GM12878 (cell line): ENCODE measurements around the gene ZCCHC2. TPM values are rescaled to one million over a fixed set of nuclear protein-coding genes. Genes with fewer than 3 reads are reported as not detected.

ENCODE experiments used
- BHLHE40 ChIP-seq, 2 experiments: fragments of 450-650 bp in 1 of 2; IDR thresholded peaks; 2 replicates each; pipeline ENCODE4 v1.6.1; 2011 to 2017; ENCODE audit warnings: low read depth in 2 of 2, borderline replicate concordance in 1 of 2, improper control_type of control experiment in 1 of 2, low read length in 1 of 2, mild to moderate bottlenecking in 1 of 2
- BMI1 ChIP-seq: fragments of 450-650 bp; IDR thresholded peaks from 2 replicates; pipeline ENCODE4 v1.6.1; 2016; ENCODE audit warnings: mild to moderate bottlenecking, moderate library complexity, borderline replicate concordance
- EGR1 ChIP-seq, 2 experiments: IDR thresholded peaks; 1 replicate in 1 of 2; 2 replicates in 1 of 2; pipeline ENCODE4 v1.6.1; 2011 to 2012; ENCODE audit warnings: low read depth in 2 of 2, low read length in 2 of 2, borderline replicate concordance in 1 of 2, mild to moderate bottlenecking in 1 of 2, moderate library complexity in 1 of 2
- EP300 ChIP-seq, 2 experiments: fragments of 150-350 bp in 1 of 2; IDR thresholded peaks; 2 replicates each; pipeline ENCODE4 v1.6.1; 2011 to 2012; ENCODE audit warnings: low read depth in 2 of 2, low read length in 2 of 2, borderline replicate concordance in 1 of 2, improper control_type of control experiment in 1 of 2, inconsistent platforms in 1 of 2; ENCODE audit not compliant: control insufficient read depth in 1 of 2
- FOXK2 ChIP-seq: fragments of 450-650 bp; IDR thresholded peaks from 2 replicates; pipeline ENCODE4 v1.6.1; 2017; ENCODE audit warnings: mild to moderate bottlenecking, moderate library complexity
- GABPA ChIP-seq: IDR thresholded peaks from 2 replicates; pipeline ENCODE4 v1.6.1; 2014; ENCODE audit warnings: antibody characterized with exemption, low read depth, mild to moderate bottlenecking, inconsistent platforms
- GATAD2B ChIP-seq: fragments of 450-650 bp; conservative IDR thresholded peaks from 2 replicates; pipeline ENCODE4 v1.6.1; 2017; ENCODE audit warnings: low read depth, mild to moderate bottlenecking, moderate library complexity
- HDAC2 ChIP-seq: fragments of 200-600 bp; sonication (generic); IDR thresholded peaks from 2 replicates; pipeline ENCODE4 v1.6.1; 2017
- IKZF1 ChIP-seq: fragments of 450-650 bp; conservative IDR thresholded peaks from 2 replicates; pipeline ENCODE4 v1.6.1; 2017; ENCODE audit warnings: antibody characterized with exemption, mild to moderate bottlenecking
- IKZF2 ChIP-seq, 2 experiments: fragments of 450-650 bp; IDR thresholded peaks; 2 replicates each; pipeline ENCODE4 v1.6.1; 2017; ENCODE audit warnings: mild to moderate bottlenecking in 2 of 2, moderate library complexity in 2 of 2
- IRF4 ChIP-seq: IDR thresholded peaks from 2 replicates; pipeline ENCODE4 v1.6.1; 2011; ENCODE audit warnings: low read depth, low read length
- JUND ChIP-seq: IDR thresholded peaks from 2 replicates; pipeline ENCODE4 v1.6.1; 2012; ENCODE audit warnings: low read depth, mild to moderate bottlenecking, low read length, improper control_type of control experiment, moderate library complexity
- KAT2A ChIP-seq: conservative IDR thresholded peaks from 2 replicates; pipeline ENCODE4 v1.6.1; 2011; ENCODE audit warnings: low read depth, low read length; ENCODE audit not compliant: control insufficient read depth
- KDM1A ChIP-seq: fragments of 200-600 bp; sonication (generic); IDR thresholded peaks from 2 replicates; pipeline ENCODE4 v1.6.1; 2016; ENCODE audit warnings: borderline replicate concordance
- MYB ChIP-seq: fragments of 150-350 bp; IDR thresholded peaks from 2 replicates; pipeline ENCODE4 v1.6.1; 2014; ENCODE audit warnings: mild to moderate bottlenecking, low read depth, low read length, borderline replicate concordance
- POLR2AphosphoS2 ChIP-seq: IDR thresholded peaks from 2 replicates; pipeline ENCODE4 v1.6.1; 2011; ENCODE audit warnings: low read depth, mild to moderate bottlenecking, low read length, improper control_type of control experiment, moderate library complexity
- SREBF1 ChIP-seq: IDR thresholded peaks from 2 replicates; pipeline ENCODE4 v1.6.1; 2012; ENCODE audit warnings: mild to moderate bottlenecking, low read length
- TCF12 ChIP-seq: IDR thresholded peaks from 2 replicates; pipeline ENCODE4 v1.6.1; 2011; ENCODE audit warnings: low read depth, mild to moderate bottlenecking, low read length
- WRNIP1 ChIP-seq: IDR thresholded peaks from 2 replicates; pipeline ENCODE4 v1.6.1; 2011; ENCODE audit warnings: low read depth, low read length, improper control_type of control experiment, borderline replicate concordance
- YBX1 ChIP-seq: fragments of 450-650 bp; IDR thresholded peaks from 2 replicates; pipeline ENCODE4 v1.6.1; 2016; ENCODE audit warnings: antibody characterized with exemption
- YY1 ChIP-seq: IDR thresholded peaks from 2 replicates; pipeline ENCODE4 v1.6.1; 2011; ENCODE audit warnings: low read depth, mild to moderate bottlenecking, low read length
- ZNF207 ChIP-seq: fragments of 450-650 bp; IDR thresholded peaks from 2 replicates; pipeline ENCODE4 v1.6.1; 2014; ENCODE audit warnings: antibody characterized with exemption, mild to moderate bottlenecking, borderline replicate concordance
- ZNF24 ChIP-seq: fragments of 450-650 bp; IDR thresholded peaks from 2 replicates; pipeline ENCODE4 v1.6.1; 2017; ENCODE audit warnings: antibody characterized with exemption, mild to moderate bottlenecking
- polyA plus RNA-seq, 11 experiments: library from polyadenylated mRNA; depleted of rRNA in 4 of 11; unstranded in 6 of 11; stranded (reverse) in 5 of 11; fragments of >200 nt; fragmentation: Nextera tagmentation in 4 of 11; fragmentation: Illumina TruSeq in 1 of 11; extraction: Ambion mirVana in 4 of 11; extraction: Trizol in 1 of 11; gene quantifications; 1 replicate in 1 of 11; 2 replicates in 10 of 11; pipeline versions ENCODE4 v1.2.1 to v1.2.3, GENCODE V29; 2011 to 2016; ENCODE audit warnings: inconsistent platforms in 2 of 11, missing spikeins in 2 of 11, low read depth in 1 of 11
- total RNA-seq, 4 experiments: library from RNA; depleted of rRNA in 3 of 4; stranded (reverse); fragments of >200 nt in 3 of 4; fragmentation: Illumina TruSeq in 1 of 4; extraction: Trizol in 1 of 4; gene quantifications; 2 replicates each; pipeline versions ENCODE4 v1.2.1 to v1.2.3, GENCODE V29; 2013 to 2021
- TF ChIP-seq, protein P1 (sequence below): IDR thresholded peaks from 2 replicates; pipeline ENCODE4 v1.6.1; 2012; ENCODE audit warnings: low read depth, low read length, improper control_type of control experiment
- TF ChIP-seq, protein P2 (sequence below): fragments of 150-350 bp; IDR thresholded peaks from 2 replicates; pipeline ENCODE4 v1.6.1; 2016; ENCODE audit warnings: low read depth, low read length

The ZCCHC2 gene
- total and polyA plus RNA-seq, 10 of the 15 experiments (the other 5 are each of a cell fraction or from before 2014, with no cell fraction given), result 1.7 to 17.4 (median 8.6) TPM

DNA sequence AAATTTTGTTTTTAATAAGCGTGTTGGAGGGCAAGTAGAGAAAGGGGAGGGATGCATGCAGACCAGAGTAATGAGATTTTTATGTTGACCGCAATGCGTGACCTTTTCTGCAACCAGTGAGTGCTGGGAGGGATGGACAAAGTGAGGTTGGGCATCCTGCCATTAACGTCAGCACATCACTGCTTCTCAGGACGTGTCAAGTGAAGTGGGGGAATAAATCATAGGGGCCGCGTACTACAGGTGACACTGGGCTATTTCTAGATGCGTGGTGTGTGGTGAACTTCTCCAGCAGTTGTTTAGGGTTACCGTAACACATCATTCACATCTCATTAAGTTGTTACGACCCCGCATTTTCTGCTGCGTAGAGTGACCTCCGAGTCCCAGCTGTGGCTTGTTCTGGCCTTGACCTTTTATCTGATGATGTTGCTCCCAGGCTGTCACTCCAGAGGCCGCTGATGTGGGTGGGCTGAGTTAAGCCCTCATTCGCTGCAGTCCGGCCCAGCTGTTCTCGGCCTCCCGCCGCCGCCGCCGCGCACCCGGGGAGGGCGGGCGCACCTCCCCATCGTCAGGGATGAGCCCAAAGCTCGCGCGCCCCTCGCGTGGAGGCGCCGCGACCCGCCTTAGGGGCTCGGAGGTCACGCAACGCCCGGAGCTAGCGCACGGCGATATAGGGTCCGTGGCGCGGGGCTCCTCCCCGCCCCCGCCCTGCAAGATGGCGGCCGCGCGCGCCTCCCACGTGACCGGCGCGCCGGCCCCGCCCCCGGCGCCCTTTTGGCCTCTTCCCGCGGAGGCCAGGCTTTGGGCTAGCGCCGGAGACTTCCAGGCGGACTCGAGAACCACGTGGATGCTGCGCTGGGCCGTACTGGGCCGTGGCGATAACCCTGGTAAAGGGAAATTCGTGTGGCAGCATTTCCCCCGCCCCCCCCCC lies 3.5 kb downstream of the ZCCHC2 start (continued):
- TF ChIP-seq BHLHE40 (IDR thresholded peaks at IDR 0.05; ENCODE audit: borderline replicate concordance in 1 of 2, low read depth in 2 of 2, low read length in 1 of 2) (peak; percentile 77 to 87), GATAD2B (peak; percentile 95), GABPA (no peak), JUND (no peak), HDAC2 (no peak), IKZF2 (IDR thresholded peaks at IDR 0.05) (peak; percentile 12 to 50; a peak in 2 of 4 replicates), KDM1A (no peak), BMI1 (no peak), FOXK2 (no peak), EGR1 (IDR thresholded peaks at IDR 0.05; ENCODE audit: borderline replicate concordance in 1 of 2, low read depth in 2 of 2, low read length in 2 of 2) (peak; percentile 5 to 96), IKZF1 (peak; percentile 80), SREBF1 (no peak), MYB (no peak), ZNF24 (peak; percentile 89), TCF12 (peak; percentile 29; the same call in 1 of the 2 replicates), IRF4 (no peak), POLR2AphosphoS2 (peak; percentile 82; the same call in 1 of the 2 replicates), ZNF207 (0 out of 2 replicates have a peak, but pooled peaks have one; percentile 44), EP300 (IDR thresholded peaks at IDR 0.05; ENCODE audit: borderline replicate concordance in 1 of 2, control insufficient read depth in 1 of 2, low read depth in 2 of 2, low read length in 2 of 2) (peak; percentile 32 to 69; a peak in 1 of 4 replicates), WRNIP1 (0 out of 2 replicates have a peak, but pooled peaks have one; percentile 69), YY1 (peak; percentile 98), YBX1 (no peak), KAT2A (no peak)
- TF ChIP-seq, protein P1, sequence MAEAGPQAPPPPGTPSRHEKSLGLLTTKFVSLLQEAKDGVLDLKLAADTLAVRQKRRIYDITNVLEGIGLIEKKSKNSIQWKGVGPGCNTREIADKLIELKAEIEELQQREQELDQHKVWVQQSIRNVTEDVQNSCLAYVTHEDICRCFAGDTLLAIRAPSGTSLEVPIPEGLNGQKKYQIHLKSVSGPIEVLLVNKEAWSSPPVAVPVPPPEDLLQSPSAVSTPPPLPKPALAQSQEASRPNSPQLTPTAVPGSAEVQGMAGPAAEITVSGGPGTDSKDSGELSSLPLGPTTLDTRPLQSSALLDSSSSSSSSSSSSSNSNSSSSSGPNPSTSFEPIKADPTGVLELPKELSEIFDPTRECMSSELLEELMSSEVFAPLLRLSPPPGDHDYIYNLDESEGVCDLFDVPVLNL, result no peak
- TF ChIP-seq, protein P2, sequence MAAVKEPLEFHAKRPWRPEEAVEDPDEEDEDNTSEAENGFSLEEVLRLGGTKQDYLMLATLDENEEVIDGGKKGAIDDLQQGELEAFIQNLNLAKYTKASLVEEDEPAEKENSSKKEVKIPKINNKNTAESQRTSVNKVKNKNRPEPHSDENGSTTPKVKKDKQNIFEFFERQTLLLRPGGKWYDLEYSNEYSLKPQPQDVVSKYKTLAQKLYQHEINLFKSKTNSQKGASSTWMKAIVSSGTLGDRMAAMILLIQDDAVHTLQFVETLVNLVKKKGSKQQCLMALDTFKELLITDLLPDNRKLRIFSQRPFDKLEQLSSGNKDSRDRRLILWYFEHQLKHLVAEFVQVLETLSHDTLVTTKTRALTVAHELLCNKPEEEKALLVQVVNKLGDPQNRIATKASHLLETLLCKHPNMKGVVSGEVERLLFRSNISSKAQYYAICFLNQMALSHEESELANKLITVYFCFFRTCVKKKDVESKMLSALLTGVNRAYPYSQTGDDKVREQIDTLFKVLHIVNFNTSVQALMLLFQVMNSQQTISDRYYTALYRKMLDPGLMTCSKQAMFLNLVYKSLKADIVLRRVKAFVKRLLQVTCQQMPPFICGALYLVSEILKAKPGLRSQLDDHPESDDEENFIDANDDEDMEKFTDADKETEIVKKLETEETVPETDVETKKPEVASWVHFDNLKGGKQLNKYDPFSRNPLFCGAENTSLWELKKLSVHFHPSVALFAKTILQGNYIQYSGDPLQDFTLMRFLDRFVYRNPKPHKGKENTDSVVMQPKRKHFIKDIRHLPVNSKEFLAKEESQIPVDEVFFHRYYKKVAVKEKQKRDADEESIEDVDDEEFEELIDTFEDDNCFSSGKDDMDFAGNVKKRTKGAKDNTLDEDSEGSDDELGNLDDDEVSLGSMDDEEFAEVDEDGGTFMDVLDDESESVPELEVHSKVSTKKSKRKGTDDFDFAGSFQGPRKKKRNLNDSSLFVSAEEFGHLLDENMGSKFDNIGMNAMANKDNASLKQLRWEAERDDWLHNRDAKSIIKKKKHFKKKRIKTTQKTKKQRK, result no peak
